Amygdala (tissue), 56 donors: Measurements from ENCODE around the gene ZNF69.
"Not testable (repeated sequence)": the region's sequence is repeated elsewhere in the genome, so short reads cannot be mapped to it uniquely, and the experiment has no call there.

ENCODE experiments used
- DNase-seq, 56 donors: peaks; one replicate each; lab custom pipeline; 2025; lab: John Stamatoyannopoulos, UW

Gene ZNF69

GRCh38 chr19:11887611-11888531 lies at the start of gene ZNF69:
TSS of gene ZNF69 (plus strand) at chr19:11887782. CDS start at chr19:11887924, 142 bp downstream.
- DNase-seq = peak; percentile 21 to 89 (median 65)

- no peak for DNase-seq
Observed at GRCh38 chr19:11843722-11844121, 43.9 kb upstream of the ZNF69 start.

- peak in 2 of 56 donors; percentile 0 to 4 for DNase-seq
Observed at GRCh38 chr19:11847615-11848014, 40.0 kb upstream of the ZNF69 start.

- DNase-seq = peak in 1 of 56 donors; percentile 24
Observed at GRCh38 chr19:11848200-11848593, 39.4 kb upstream of the ZNF69 start.

- peak; percentile 34 to 96 (median 86) for DNase-seq
Observed at GRCh38 chr19:11848594-11849469, 38.8 kb upstream of the ZNF69 start, which contains the start of gene ZNF439. TSS of gene ZNF439 (plus strand) at chr19:11848726. CDS start at chr19:11848868, 142 bp downstream.

- DNase-seq = not testable (repeated sequence)
Observed at GRCh38 chr19:11850289-11850688, 37.3 kb upstream of the ZNF69 start.

- no peak for DNase-seq
Observed at GRCh38 chr19:11853358-11853757, 34.2 kb upstream of the ZNF69 start.

GRCh38 chr19:11856596-11857250 lies 30.9 kb upstream of the ZNF69 start:
- no peak for DNase-seq

- DNase-seq = no peak
Observed at GRCh38 chr19:11860721-11861120, 26.9 kb upstream of the ZNF69 start.

- no peak for DNase-seq
Observed at GRCh38 chr19:11861301-11861700, 26.3 kb upstream of the ZNF69 start.

GRCh38 chr19:11867766-11868165 lies 19.8 kb upstream of the ZNF69 start:
- not testable (repeated sequence) for DNase-seq

- no peak for DNase-seq
Observed at GRCh38 chr19:11868188-11868587, 19.4 kb upstream of the ZNF69 start.

GRCh38 chr19:11872624-11873023 lies 15.0 kb upstream of the ZNF69 start:
- no peak for DNase-seq

- DNase-seq = no peak
Observed at GRCh38 chr19:11873762-11874161, 13.8 kb upstream of the ZNF69 start.

- peak in 8 of 56 donors; percentile 0 to 37 (median 3) for DNase-seq
Observed at GRCh38 chr19:11879687-11880266, 7.8 kb upstream of the ZNF69 start.

- no peak for DNase-seq
Observed at GRCh38 chr19:11880598-11880997, 7.0 kb upstream of the ZNF69 start.

GRCh38 chr19:11881151-11881800 lies 6.3 kb upstream of the ZNF69 start:
- DNase-seq = peak in 34 of 56 donors; percentile 0 to 61 (median 10)

GRCh38 chr19:11882606-11883005 lies 5.0 kb upstream of the ZNF69 start:
- no peak for DNase-seq

- DNase-seq = peak in 3 of 56 donors; percentile 22 to 37 (median 35)
Observed at GRCh38 chr19:11887234-11887610, 360 bp upstream of the ZNF69 start.

GRCh38 chr19:11889901-11890300 lies 2.3 kb downstream of the ZNF69 start:
- not testable (repeated sequence) for DNase-seq
